Gastroesophageal sphincter (tissue), 3 donors: ENCODE results near the gene CRYBA2.

Experiments used
- CTCF ChIP-seq, 4 experiments: fragments of 200-600 bp in 2 of 4; fragments of 450-650 bp in 2 of 4; sonication (generic) in 1 of 4; IDR thresholded peaks; one replicate each; pipeline ENCODE4 v1.5.1; 2017 to 2019; ENCODE audit warnings: antibody characterized with exemption in 4 of 4, mild to moderate bottlenecking in 2 of 4, moderate library complexity in 2 of 4
- EP300 ChIP-seq: sonication (generic); formaldehyde crosslinking; IDR thresholded peaks from one replicate; pipeline ENCODE4 v1.6.1; 2017; ENCODE audit warnings: antibody characterized with exemption, mild to moderate bottlenecking
- POLR2A ChIP-seq, 2 donors: fragments of 450-650 bp; IDR thresholded peaks; one replicate each; pipeline ENCODE4 v1.6.1; 2017; ENCODE audit warnings: antibody characterized with exemption in 2 of 2, mild to moderate bottlenecking in 2 of 2, moderate library complexity in 1 of 2
- POLR2AphosphoS5 ChIP-seq: sonication (generic); formaldehyde crosslinking; IDR thresholded peaks from one replicate; pipeline ENCODE4 v1.6.1; 2017; ENCODE audit warnings: antibody characterized with exemption

- TF ChIP-seq CTCF (IDR thresholded peaks at IDR 0.05), result peak in 3 of 4 experiments; percentile 87 to 97 (median 91)
- no peak for TF ChIP-seq EP300
- TF ChIP-seq POLR2A (IDR thresholded peaks at IDR 0.05), result no peak
- no peak for TF ChIP-seq POLR2AphosphoS5
These were observed 36.6 kb upstream of the CRYBA2 start for GRCh38 chr2:219029829-219030165.
